NT2/D1 (cell line): ENCODE measurements around the gene RADX.

ENCODE experiments used
- YY1 ChIP-seq: IDR thresholded peaks from 2 replicates; pipeline ENCODE4 v1.6.1; 2011; ENCODE audit not compliant: insufficient read length, insufficient read depth
- ZNF274 ChIP-seq: IDR thresholded peaks from 2 replicates; pipeline ENCODE4 v1.6.1; 2011; ENCODE audit warnings: mild to moderate bottlenecking, low read depth, low read length

GRCh38 chrX:106680716-106681115 is 68.9 kb downstream of the RADX start:
- TF ChIP-seq YY1 = no peak
- no peak for TF ChIP-seq ZNF274
